AG09319 (cell line): ENCODE results near the gene TRAPPC10.

ENCODE experiments used
- DNase-seq: peaks from one replicate; pipeline ENCODE4 v3.0.0-alpha.2; 2010; ENCODE audit warnings: low read depth; ENCODE audit errors: extremely low read depth
- CTCF ChIP-seq: IDR thresholded peaks from 2 replicates; pipeline ENCODE4 v1.5.1; 2011; ENCODE audit warnings: low read depth, mild to moderate bottlenecking, inconsistent platforms, low read length, moderate library complexity

The TRAPPC10 gene

GRCh38 chr21:44079446-44079845, 67.3 kb downstream of the TRAPPC10 start:
- DNase-seq, result no peak
- no peak for TF ChIP-seq CTCF

GRCh38 chr21:44079846-44080245, 67.7 kb downstream of the TRAPPC10 start:
- no peak for DNase-seq
- TF ChIP-seq CTCF, result no peak

GRCh38 chr21:44082648-44083440, 70.7 kb downstream of the TRAPPC10 start:
- TF ChIP-seq CTCF, result no peak
- DNase-seq, result no peak

GRCh38 chr21:44083631-44084291, 71.7 kb downstream of the TRAPPC10 start:
- TF ChIP-seq CTCF, result no peak

GRCh38 chr21:44084496-44085241, 72.6 kb downstream of the TRAPPC10 start:
- DNase-seq, result no peak

More at GRCh38 chr21:44083631-44084291, 71.7 kb downstream of the TRAPPC10 start:
- DNase-seq, result no peak

GRCh38 chr21:44085491-44086321, 73.6 kb downstream of the TRAPPC10 start:
- DNase-seq, result no peak
- no peak for TF ChIP-seq CTCF

More at GRCh38 chr21:44084496-44085241, 72.6 kb downstream of the TRAPPC10 start:
- no peak for TF ChIP-seq CTCF
